Adipocyte (in vitro differentiated cells): ENCODE measurements around the gene SRSF7.
"Not testable (repeated sequence)": the region's sequence is repeated elsewhere in the genome, so short reads cannot be mapped to it uniquely, and the experiment has no call there.

ENCODE experiments used
- DNase-seq: peaks from one replicate; pipeline ENCODE4 v3.0.0-alpha.2; 2015; ENCODE audit warnings: low read depth
- H3K27me3 ChIP-seq: replicated peaks from 2 replicates; pipeline ENCODE4 v1.7.0; 2013; ENCODE audit warnings: mild to moderate bottlenecking, low read length, moderate library complexity; ENCODE audit not compliant: control insufficient read depth, insufficient read depth
- H3K36me3 ChIP-seq: 2 replicates; pipeline ENCODE4 v1.7.0; 2013; ENCODE audit warnings: low read length, mild to moderate bottlenecking, moderate library complexity; ENCODE audit not compliant: control insufficient read depth, insufficient read depth, severe bottlenecking
- H3K4me1 ChIP-seq: 2 replicates; pipeline ENCODE4 v1.7.0; 2013; ENCODE audit warnings: mild to moderate bottlenecking, low read length, moderate library complexity; ENCODE audit not compliant: control insufficient read depth, insufficient read depth
- H3K4me3 ChIP-seq: 2 replicates; pipeline ENCODE4 v1.7.0; 2013; ENCODE audit warnings: mild to moderate bottlenecking, low read length, moderate library complexity
- H3K9ac ChIP-seq: 2 replicates; pipeline ENCODE4 v1.7.0; 2013; ENCODE audit warnings: mild to moderate bottlenecking, low read length, moderate library complexity
- H3K9me3 ChIP-seq: 2 replicates; pipeline ENCODE4 v1.7.0; 2013; ENCODE audit warnings: mild to moderate bottlenecking, low read length, moderate library complexity; ENCODE audit not compliant: control insufficient read depth

The SRSF7 gene

GRCh38 chr2:38712413-38712812 is 38.7 kb downstream of the SRSF7 start:
- no peak for DNase-seq
- Histone ChIP-seq H3K4me3 (no peak overlapping the region), H3K9ac (no peak overlapping the region), H3K4me1 (peaks cover 13% of the 10 kb centered on the region), H3K36me3 (peaks cover 4% of the 10 kb centered on the region), H3K27me3 (no peaks in the 10 kb centered on the region), H3K9me3 (no peaks in the 10 kb centered on the region)

- peaks cover 11% of the 10 kb centered on the region for H3K4me1 ChIP-seq
- no peaks in the 10 kb centered on the region for H3K9me3 ChIP-seq
- no peak overlapping the region for H3K4me3 ChIP-seq
- no peak for DNase-seq
- no peaks in the 10 kb centered on the region for H3K27me3 ChIP-seq
- H3K9ac ChIP-seq: no peak overlapping the region
- H3K36me3 ChIP-seq: peaks cover 4% of the 10 kb centered on the region
Measured at GRCh38 chr2:38711558-38711957, 39.6 kb downstream of the SRSF7 start.

- H3K4me3 ChIP-seq: no peak overlapping the region
- no peaks in the 10 kb centered on the region for H3K27me3 ChIP-seq
- H3K4me1 ChIP-seq: peaks cover 6% of the 10 kb centered on the region
- no peak overlapping the region for H3K9ac ChIP-seq
- H3K9me3 ChIP-seq: no peaks in the 10 kb centered on the region
- no peak for DNase-seq
- H3K36me3 ChIP-seq: peaks cover 4% of the 10 kb centered on the region
Measured at GRCh38 chr2:38709567-38710194, 41.5 kb downstream of the SRSF7 start.

GRCh38 chr2:38708900-38709566 is 42.1 kb downstream of the SRSF7 start:
- H3K36me3 ChIP-seq: peaks cover 4% of the 10 kb centered on the region
- DNase-seq: no peak
- no peak overlapping the region for H3K9ac ChIP-seq
- no peak overlapping the region for H3K4me3 ChIP-seq
- no peaks in the 10 kb centered on the region for H3K27me3 ChIP-seq
- H3K4me1 ChIP-seq: peaks cover 7% of the 10 kb centered on the region
- H3K9me3 ChIP-seq: no peaks in the 10 kb centered on the region

GRCh38 chr2:38708491-38708890 is 42.7 kb downstream of the SRSF7 start:
- H3K36me3 ChIP-seq, H3K9ac ChIP-seq, H3K27me3 ChIP-seq, H3K4me1 ChIP-seq, H3K9me3 ChIP-seq, H3K4me3 ChIP-seq, DNase-seq: not testable (repeated sequence)

- Histone ChIP-seq H3K9ac (no peak overlapping the region), H3K27me3 (no peaks in the 10 kb centered on the region), H3K4me1 (peaks cover 12% of the 10 kb centered on the region), H3K4me3 (no peak overlapping the region), H3K36me3 (peaks cover 4% of the 10 kb centered on the region), H3K9me3 (no peaks in the 10 kb centered on the region)
- no peak for DNase-seq
Measured at GRCh38 chr2:38706846-38707345, 44.3 kb downstream of the SRSF7 start.

GRCh38 chr2:38704664-38705063 is 46.5 kb downstream of the SRSF7 start:
- peaks cover 12% of the 10 kb centered on the region for H3K4me1 ChIP-seq
- no peaks in the 10 kb centered on the region for H3K27me3 ChIP-seq
- no peaks in the 10 kb centered on the region for H3K36me3 ChIP-seq
- no peak overlapping the region for H3K4me3 ChIP-seq
- H3K9ac ChIP-seq: no peak overlapping the region
- DNase-seq: no peak
- no peaks in the 10 kb centered on the region for H3K9me3 ChIP-seq

- not testable (repeated sequence) for H3K9me3 ChIP-seq, H3K4me3 ChIP-seq, H3K9ac ChIP-seq, H3K36me3 ChIP-seq, H3K27me3 ChIP-seq
- peak; percentile 46 for DNase-seq
- H3K4me1 ChIP-seq: peaks cover 12% of the 10 kb centered on the region
Measured at GRCh38 chr2:38703336-38703735, 47.8 kb downstream of the SRSF7 start.

GRCh38 chr2:38702413-38702812 is 48.7 kb downstream of the SRSF7 start:
- DNase-seq: peak; percentile 80
- Histone ChIP-seq H3K9ac (no peak overlapping the region), H3K9me3 (no peaks in the 10 kb centered on the region), H3K4me3 (no peak overlapping the region), H3K36me3 (no peaks in the 10 kb centered on the region), H3K27me3 (no peaks in the 10 kb centered on the region), H3K4me1 (peaks cover 12% of the 10 kb centered on the region)

GRCh38 chr2:38701542-38701941 is 49.6 kb downstream of the SRSF7 start:
- H3K9me3 ChIP-seq: no peaks in the 10 kb centered on the region
- H3K36me3 ChIP-seq: no peaks in the 10 kb centered on the region
- peaks cover 12% of the 10 kb centered on the region for H3K4me1 ChIP-seq
- no peak overlapping the region for H3K4me3 ChIP-seq
- H3K27me3 ChIP-seq: no peaks in the 10 kb centered on the region
- H3K9ac ChIP-seq: no peak overlapping the region
- DNase-seq: no peak

GRCh38 chr2:38700881-38701458 is 50.2 kb downstream of the SRSF7 start:
- Histone ChIP-seq H3K36me3 (no peaks in the 10 kb centered on the region), H3K4me3 (no peak overlapping the region), H3K4me1 (peaks cover 12% of the 10 kb centered on the region), H3K27me3 (no peaks in the 10 kb centered on the region), H3K9me3 (no peaks in the 10 kb centered on the region), H3K9ac (no peak overlapping the region)
- DNase-seq: no peak
